GM12878 (cell line): ENCODE measurements around the gene MASP1. TPM values are rescaled to one million over a fixed set of nuclear protein-coding genes. Genes with fewer than 3 reads are reported as not detected.

Experiments
- ATAC-seq: fragments of 200-7000 bp; cut with Tn5 transposase; 3 replicates; pipeline ENCODE4 v1.9.1; 2020; ENCODE audit warnings: mild to moderate bottlenecking, moderate library complexity
- BruUV-seq: library from RNA; stranded (reverse); fragments of 400-500 nt; replicated peaks from 2 replicates; lab custom pipeline; 2021; lab: Mats Ljungman, UMichigan
- CTCF ChIA-PET: fragments of 300-600 bp; sonication (Branson Sonifier 250); formaldehyde crosslinking; extraction: SDS; loops from one replicate; lab custom pipeline; 2021; ENCODE audit warnings: inconsistent platforms; lab: Yijun Ruan, JAX
- POLR2A ChIA-PET: fragments of 350-600 bp; formaldehyde crosslinking; extraction: SDS; loops from one replicate; lab custom pipeline; 2021; ENCODE audit warnings: inconsistent platforms; lab: Charles Lee
- RAD21 ChIA-PET: fragments of 300-600 bp; sonication (Branson Sonifier 250); formaldehyde crosslinking; loops from one replicate; lab custom pipeline; 2023; ENCODE audit warnings: antibody characterized with exemption; ENCODE audit not compliant: unreplicated experiment; lab: Charles Lee
- SMC1A ChIA-PET: fragments of 300-600 bp; sonication (Branson Sonifier 250); formaldehyde crosslinking; loops from one replicate; lab custom pipeline; 2023; ENCODE audit not compliant: unreplicated experiment, uncharacterized antibody; lab: Charles Lee
- DNase-seq: peaks from one replicate; pipeline ENCODE4 v3.0.0-alpha.2; 2011; ENCODE audit warnings: low read depth, low spot score
- FAIRE-seq: peaks from 3 replicates; lab custom pipeline; 2011; peaks lifted over from hg19 to GRCh38; lab: Jason Lieb, UNC
- H2AFZ ChIP-seq: 2 replicates; pipeline ENCODE4 v1.6.0; 2011; ENCODE audit warnings: low read depth, low read length, control low read depth; ENCODE audit not compliant: control insufficient read depth
- H3K27ac ChIP-seq: 2 replicates; pipeline ENCODE4 v1.5.1; 2011; ENCODE audit warnings: control low read depth; ENCODE audit not compliant: control insufficient read depth, insufficient read depth
- H3K27me3 ChIP-seq, 2 experiments: replicated peaks in 1 of 2; 2 replicates each; pipeline versions ENCODE4 v1.6.0 to v1.6.1; 2011; ENCODE audit warnings: low read length in 1 of 2; ENCODE audit not compliant: control insufficient read depth in 2 of 2, insufficient read depth in 2 of 2
- H3K36me3 ChIP-seq, 2 experiments: 2 replicates each; pipeline ENCODE4 v1.5.1; 2011; ENCODE audit warnings: low read length in 1 of 2; ENCODE audit not compliant: control insufficient read depth in 2 of 2, insufficient read depth in 2 of 2
- H3K4me1 ChIP-seq: 2 replicates; pipeline ENCODE4 v1.6.1; 2011; ENCODE audit warnings: mild to moderate bottlenecking, low read length, moderate library complexity, mixed read lengths; ENCODE audit not compliant: control insufficient read depth, insufficient read depth
- H3K4me2 ChIP-seq: 2 replicates; pipeline ENCODE4 v1.6.0; 2011; ENCODE audit warnings: control low read depth; ENCODE audit not compliant: control insufficient read depth, insufficient read depth
- H3K4me3 ChIP-seq: fragments of 200-600 bp; sonication (generic); 2 replicates; pipeline ENCODE4 v1.5.1; 2016
- H3K79me2 ChIP-seq: 2 replicates; pipeline ENCODE4 v1.6.0; 2011; ENCODE audit warnings: low read length; ENCODE audit not compliant: control insufficient read depth, insufficient read depth
- H3K9ac ChIP-seq: 2 replicates; pipeline ENCODE4 v1.8.0; 2011; ENCODE audit warnings: low read length, control low read depth, mixed read lengths; ENCODE audit not compliant: control insufficient read depth, insufficient read depth
- H3K9me3 ChIP-seq: replicated peaks from 3 replicates; pipeline ENCODE4 v1.5.1; 2011; ENCODE audit warnings: mild to moderate bottlenecking, low read length; ENCODE audit not compliant: control insufficient read depth, insufficient read depth
- H4K20me1 ChIP-seq: 2 replicates; pipeline ENCODE4 v1.6.0; 2011; ENCODE audit not compliant: control insufficient read depth, insufficient read depth
- BACH1 ChIP-seq: fragments of 450-650 bp; IDR thresholded peaks from 2 replicates; pipeline ENCODE4 v1.6.1; 2017; ENCODE audit warnings: mild to moderate bottlenecking, borderline replicate concordance
- CBFB ChIP-seq: IDR thresholded peaks from 2 replicates; pipeline ENCODE4 v1.6.1; 2016; ENCODE audit warnings: antibody characterized with exemption, low read depth
- EED ChIP-seq: sonication (generic); IDR thresholded peaks from 2 replicates; pipeline ENCODE4 v1.6.1; 2016; ENCODE audit warnings: antibody characterized with exemption, low read depth
- FOXK2 ChIP-seq: fragments of 450-650 bp; IDR thresholded peaks from 2 replicates; pipeline ENCODE4 v1.6.1; 2017; ENCODE audit warnings: mild to moderate bottlenecking, moderate library complexity
- KDM1A ChIP-seq: fragments of 200-600 bp; sonication (generic); IDR thresholded peaks from 2 replicates; pipeline ENCODE4 v1.6.1; 2016; ENCODE audit warnings: borderline replicate concordance
- MTA2 ChIP-seq: fragments of 450-650 bp; IDR thresholded peaks from 2 replicates; pipeline ENCODE4 v1.6.1; 2016; ENCODE audit warnings: low read depth, mild to moderate bottlenecking, moderate library complexity
- POLR2AphosphoS5 ChIP-seq: IDR thresholded peaks from 2 replicates; pipeline ENCODE4 v1.6.1; 2011; ENCODE audit warnings: mild to moderate bottlenecking, low read length, inconsistent platforms
- RCOR1 ChIP-seq: conservative IDR thresholded peaks from 2 replicates; pipeline ENCODE4 v1.6.1; 2012; ENCODE audit warnings: low read depth, low read length, improper control_type of control experiment
- WRNIP1 ChIP-seq: IDR thresholded peaks from 2 replicates; pipeline ENCODE4 v1.6.1; 2011; ENCODE audit warnings: low read depth, low read length, improper control_type of control experiment, borderline replicate concordance
- ZBTB40 ChIP-seq: fragments of 450-650 bp; IDR thresholded peaks from 2 replicates; pipeline ENCODE4 v1.6.1; 2016; ENCODE audit warnings: mild to moderate bottlenecking, moderate library complexity, borderline replicate concordance
- ZNF217 ChIP-seq: fragments of 450-650 bp; IDR thresholded peaks from 2 replicates; pipeline ENCODE4 v1.6.1; 2017; ENCODE audit warnings: antibody characterized with exemption, mild to moderate bottlenecking
- ZZZ3 ChIP-seq: IDR thresholded peaks from 2 replicates; pipeline ENCODE4 v1.6.1; 2011; ENCODE audit warnings: low read depth; ENCODE audit not compliant: control insufficient read depth, insufficient read length
- in situ Hi-C: fragments of 300-500 bp; cut with MboI; formaldehyde crosslinking; loops from 9 replicates; pipeline ENCODE4 v1.14.3; 2018; ENCODE audit warnings: mixed read lengths
- intact Hi-C: fragments of 100-400 bp; cut with micrococcal nuclease; formaldehyde crosslinking; loops from one replicate; pipeline ENCODE4 v1.14.2; 2022; ENCODE audit not compliant: unreplicated experiment
- polyA plus RNA-seq, 11 experiments: library from polyadenylated mRNA; depleted of rRNA in 4 of 11; unstranded in 6 of 11; stranded (reverse) in 5 of 11; fragments of >200 nt; fragmentation: Nextera tagmentation in 4 of 11; fragmentation: Illumina TruSeq in 1 of 11; extraction: Ambion mirVana in 4 of 11; extraction: Trizol in 1 of 11; gene quantifications; 1 replicate in 1 of 11; 2 replicates in 10 of 11; pipeline versions ENCODE4 v1.2.1 to v1.2.3, GENCODE V29; 2011 to 2016; ENCODE audit warnings: inconsistent platforms in 2 of 11, missing spikeins in 2 of 11, low read depth in 1 of 11
- total RNA-seq, 4 experiments: library from RNA; depleted of rRNA in 3 of 4; stranded (reverse); fragments of >200 nt in 3 of 4; fragmentation: Illumina TruSeq in 1 of 4; extraction: Trizol in 1 of 4; gene quantifications; 2 replicates each; pipeline versions ENCODE4 v1.2.1 to v1.2.3, GENCODE V29; 2013 to 2021

Gene MASP1
- total and polyA plus RNA-seq, 10 of the 15 experiments (the other 5 are each of a cell fraction or from before 2014, with no cell fraction given) = 0.05 TPM; not detected in 9

GRCh38 chr3:187310954-187311470 lies 19.5 kb upstream of the MASP1 start (continued):
- TF ChIP-seq ZZZ3 (no peak), BACH1 (no peak), FOXK2 (no peak), ZBTB40 (no peak), POLR2AphosphoS5 (no peak)

- H3K27ac ChIP-seq = no peak overlapping the region
- H2AFZ ChIP-seq = no peak overlapping the region
- H3K79me2 ChIP-seq = no peaks in the 10 kb centered on the region
- intact Hi-C loops = no loop called here
- no peak overlapping the region for H3K9ac ChIP-seq
- no peak for FAIRE-seq
- BruUV-seq = no TSS peak
- peaks cover 0 to 3% of the 10 kb centered on the region in 2 experiments; a peak in 2 of 4 replicates for H3K27me3 ChIP-seq
- ChIA-PET POLR2A (no interaction called here), CTCF (no interaction called here), RAD21 (no interaction called here), SMC1A (no interaction called here)
- DNase-seq = no peak
- H3K4me2 ChIP-seq = no peak overlapping the region
- no peaks in the 10 kb centered on the region for H4K20me1 ChIP-seq
- in situ Hi-C loops = no loop called here
- no peak for ATAC-seq
- H3K4me3 ChIP-seq = no peak overlapping the region
- no peaks in the 10 kb centered on the region for H3K36me3 ChIP-seq
- TF ChIP-seq RCOR1 (no peak), KDM1A (no peak), ZNF217 (no peak), BACH1 (no peak), WRNIP1 (no peak), CBFB (no peak), MTA2 (no peak), EED (no peak)
- no peaks in the 10 kb centered on the region for H3K4me1 ChIP-seq
- H3K9me3 ChIP-seq = no peaks in the 10 kb centered on the region
Measured at GRCh38 chr3:187310226-187310625, 18.7 kb upstream of the MASP1 start.
